Upper lobe of right lung (tissue), 1 donor: ENCODE data around the gene SNX25. TPM values are rescaled to one million over a fixed set of nuclear protein-coding genes. Genes with fewer than 3 reads are reported as not detected.
A peak's percentile ranks its signal among the peaks of the same experiment; 100 is the strongest.

Experiments used
- ATAC-seq: fragments of 200-7000 bp; cut with Tn5 transposase; one replicate; pipeline ENCODE4 v1.9.1; 2020; ENCODE audit warnings: mild to moderate bottlenecking, moderate library complexity
- DNase-seq: peaks from one replicate; pipeline ENCODE4 v3.0.0-alpha.2; 2020
- H3K27ac ChIP-seq: fragments of 200-600 bp; one replicate; pipeline ENCODE4 v1.8.0; 2022
- H3K27me3 ChIP-seq: fragments of 200-600 bp; one replicate; pipeline ENCODE4 v1.8.0; 2022; ENCODE audit warnings: mild to moderate bottlenecking
- H3K36me3 ChIP-seq: fragments of 200-600 bp; one replicate; pipeline ENCODE4 v1.8.0; 2022
- H3K4me1 ChIP-seq: fragments of 200-600 bp; one replicate; pipeline ENCODE4 v1.8.0; 2022
- H3K4me3 ChIP-seq: fragments of 200-600 bp; one replicate; pipeline ENCODE4 v1.8.0; 2022; ENCODE audit warnings: mild to moderate bottlenecking
- H3K9me3 ChIP-seq: fragments of 200-600 bp; one replicate; pipeline ENCODE4 v1.8.0; 2022
- intact Hi-C: fragments of 100-400 bp; cut with DNase I; formaldehyde crosslinking; loops from one replicate; pipeline ENCODE4 v1.11.0; 2022
- total RNA-seq: library from RNA; stranded (reverse); fragmentation: NEBNext Ultra II Directional; extraction: Animal tissue kit (Norgen Biotek cat#: 25700); gene quantifications from one replicate; pipeline ENCODE4 v1.2.1, GENCODE V29; 2021
- TF ChIP-seq, protein P1 (sequence below): fragments of 200-600 bp; IDR thresholded peaks from one replicate; pipeline ENCODE4 v1.8.0; 2022; ENCODE audit warnings: antibody characterized with exemption
- donor health status: DM: no; HTN: yes; CAD: no; lungs with severe emphysema.

The SNX25 gene
- total RNA-seq, 1 donor from 2014 or later = 98.5 TPM

DNA sequence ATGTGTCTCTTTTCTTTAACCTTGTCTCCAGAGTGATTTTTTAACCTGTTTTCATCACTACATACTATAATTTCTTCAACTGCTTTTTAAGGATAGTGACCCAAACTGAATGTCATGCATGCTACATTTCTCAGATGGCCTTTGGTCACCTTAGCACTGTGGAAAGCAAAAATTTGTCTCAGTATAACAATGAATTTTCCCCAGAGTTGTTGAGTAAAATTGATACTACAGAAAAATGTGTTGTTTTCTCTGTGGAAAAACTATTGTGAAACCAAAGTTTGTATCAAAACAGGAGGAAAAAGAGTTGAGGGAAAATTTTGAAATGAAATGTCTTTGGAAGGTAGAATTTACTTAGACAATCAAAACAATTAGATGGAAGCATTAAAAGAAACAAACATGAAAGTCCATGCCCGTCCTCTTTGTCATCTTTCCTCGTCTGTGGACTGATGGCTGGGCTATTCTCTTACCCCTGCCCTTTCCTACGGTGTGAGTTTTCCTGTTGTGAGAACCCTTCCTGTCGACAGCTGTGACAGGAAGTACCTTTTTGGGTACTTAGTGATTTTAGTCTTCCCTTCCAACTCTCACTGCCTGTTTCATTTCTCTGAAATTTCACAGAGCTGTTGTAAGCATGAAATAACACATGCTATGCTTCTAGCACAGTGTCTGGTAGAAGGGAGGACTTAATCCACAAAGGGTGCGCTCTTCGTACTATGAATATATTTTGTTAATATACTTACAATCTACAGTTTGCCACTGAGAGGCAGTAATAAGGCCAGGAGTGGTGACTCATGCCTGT is 135.5 kb downstream of the SNX25 start:
- ATAC-seq = no peak
- H3K27ac ChIP-seq = no peak overlapping the region
- TF ChIP-seq, protein P1, sequence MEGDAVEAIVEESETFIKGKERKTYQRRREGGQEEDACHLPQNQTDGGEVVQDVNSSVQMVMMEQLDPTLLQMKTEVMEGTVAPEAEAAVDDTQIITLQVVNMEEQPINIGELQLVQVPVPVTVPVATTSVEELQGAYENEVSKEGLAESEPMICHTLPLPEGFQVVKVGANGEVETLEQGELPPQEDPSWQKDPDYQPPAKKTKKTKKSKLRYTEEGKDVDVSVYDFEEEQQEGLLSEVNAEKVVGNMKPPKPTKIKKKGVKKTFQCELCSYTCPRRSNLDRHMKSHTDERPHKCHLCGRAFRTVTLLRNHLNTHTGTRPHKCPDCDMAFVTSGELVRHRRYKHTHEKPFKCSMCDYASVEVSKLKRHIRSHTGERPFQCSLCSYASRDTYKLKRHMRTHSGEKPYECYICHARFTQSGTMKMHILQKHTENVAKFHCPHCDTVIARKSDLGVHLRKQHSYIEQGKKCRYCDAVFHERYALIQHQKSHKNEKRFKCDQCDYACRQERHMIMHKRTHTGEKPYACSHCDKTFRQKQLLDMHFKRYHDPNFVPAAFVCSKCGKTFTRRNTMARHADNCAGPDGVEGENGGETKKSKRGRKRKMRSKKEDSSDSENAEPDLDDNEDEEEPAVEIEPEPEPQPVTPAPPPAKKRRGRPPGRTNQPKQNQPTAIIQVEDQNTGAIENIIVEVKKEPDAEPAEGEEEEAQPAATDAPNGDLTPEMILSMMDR = no peak
- H3K4me1 ChIP-seq = no peaks in the 10 kb centered on the region
- no peak for DNase-seq
- peaks cover 61% of the 10 kb centered on the region for H3K36me3 ChIP-seq
- intact Hi-C loops = no loop called here
- H3K27me3 ChIP-seq = no peaks in the 10 kb centered on the region
- no peaks in the 10 kb centered on the region for H3K9me3 ChIP-seq
- no peak overlapping the region for H3K4me3 ChIP-seq

DNA sequence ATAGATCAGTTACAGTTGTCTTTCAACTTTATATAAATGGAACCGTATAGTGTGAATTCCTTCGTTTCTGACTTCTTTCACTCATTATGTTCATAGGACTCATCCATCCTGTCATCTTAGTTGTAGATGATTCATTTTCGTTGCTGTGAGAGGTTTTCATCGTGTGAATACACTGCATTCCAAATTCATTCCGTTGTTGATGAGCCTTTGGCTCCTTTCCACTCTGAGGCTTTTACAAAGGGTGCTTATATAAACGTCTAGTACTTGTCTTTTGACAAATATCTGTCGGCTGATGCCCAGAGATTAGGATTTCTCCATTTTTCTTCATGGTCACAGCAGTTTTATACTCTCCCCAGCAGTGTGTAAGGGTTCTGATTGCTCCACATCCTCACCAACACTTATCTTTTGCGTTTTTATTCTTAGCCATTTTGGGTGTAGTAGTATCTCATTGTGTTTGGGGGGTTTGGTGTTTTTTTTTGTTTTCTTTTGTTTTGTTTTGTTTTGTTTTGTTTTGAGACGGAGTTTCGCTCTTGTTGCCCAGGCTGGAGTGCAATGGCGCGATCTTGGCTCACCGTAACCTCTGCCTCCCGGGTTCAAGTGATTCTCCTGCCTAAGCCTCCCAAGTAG is 137.7 kb downstream of the SNX25 start:
- H3K27me3 ChIP-seq = no peaks in the 10 kb centered on the region
- no peak overlapping the region for H3K27ac ChIP-seq
- ATAC-seq = no peak
- no peak for DNase-seq
- TF ChIP-seq, protein P1 = no peak
- no peaks in the 10 kb centered on the region for H3K9me3 ChIP-seq
- H3K4me1 ChIP-seq = no peaks in the 10 kb centered on the region
- H3K4me3 ChIP-seq = no peak overlapping the region
- intact Hi-C loops = no loop called here
- peaks cover 65% of the 10 kb centered on the region for H3K36me3 ChIP-seq

DNA sequence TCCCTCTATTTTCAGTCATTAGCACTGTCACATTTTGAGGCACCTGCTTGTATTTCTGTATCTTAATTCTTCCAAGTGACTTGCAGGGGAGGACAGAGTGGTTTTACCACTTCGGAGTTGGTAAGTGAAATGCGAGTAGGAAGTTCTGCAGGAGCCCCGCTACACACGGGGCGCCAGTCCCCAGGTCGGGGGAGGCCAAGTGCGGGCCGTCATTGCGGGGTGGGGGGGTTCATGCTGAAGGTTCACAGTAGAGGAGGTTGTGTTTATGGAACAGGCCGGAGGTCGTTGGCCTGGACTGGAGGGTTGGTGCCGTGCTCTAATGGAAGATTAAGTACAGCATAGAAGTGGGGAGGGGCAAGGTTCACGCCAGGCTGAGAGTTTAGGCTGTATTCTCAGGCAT is 142.3 kb downstream of the SNX25 start:
- no peak for ATAC-seq
- H3K27ac ChIP-seq = no peak overlapping the region
- DNase-seq = no peak

DNA sequence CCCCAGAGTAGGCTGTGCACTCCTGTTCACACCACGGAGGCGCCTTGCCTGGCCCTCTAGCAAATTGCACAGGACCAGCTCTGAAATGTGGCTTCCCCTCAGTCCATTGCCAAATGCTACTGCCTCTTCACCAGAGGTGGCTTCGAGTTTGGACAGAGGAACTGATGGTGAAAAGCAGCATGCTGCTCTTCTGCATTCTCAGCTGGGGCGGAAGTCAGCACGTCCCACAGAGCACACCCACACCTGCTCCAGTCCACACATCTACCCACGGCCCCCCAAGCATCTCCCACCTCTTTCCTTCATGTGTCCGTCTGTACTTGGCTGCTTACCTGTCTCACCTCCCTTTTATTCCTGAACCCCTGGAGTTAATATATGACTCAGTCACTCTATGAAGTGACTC is 142.8 kb downstream of the SNX25 start:
- Histone ChIP-seq H3K27ac (no peak overlapping the region), H3K36me3 (peaks cover 64% of the 10 kb centered on the region), H3K4me3 (no peak overlapping the region), H3K9me3 (no peaks in the 10 kb centered on the region), H3K4me1 (no peaks in the 10 kb centered on the region), H3K27me3 (no peaks in the 10 kb centered on the region)
- intact Hi-C loops = no loop called here
- ATAC-seq = peak; percentile 24
- DNase-seq = no peak
- TF ChIP-seq, protein P1 = no peak

More for the DNA sequence above, 142.3 kb downstream of the SNX25 start:
- Histone ChIP-seq H3K36me3 (peaks cover 69% of the 10 kb centered on the region), H3K4me1 (no peaks in the 10 kb centered on the region), H3K4me3 (no peak overlapping the region), H3K9me3 (no peaks in the 10 kb centered on the region), H3K27me3 (no peaks in the 10 kb centered on the region)
- intact Hi-C loops = no loop called here
- TF ChIP-seq, protein P1 = no peak

DNA sequence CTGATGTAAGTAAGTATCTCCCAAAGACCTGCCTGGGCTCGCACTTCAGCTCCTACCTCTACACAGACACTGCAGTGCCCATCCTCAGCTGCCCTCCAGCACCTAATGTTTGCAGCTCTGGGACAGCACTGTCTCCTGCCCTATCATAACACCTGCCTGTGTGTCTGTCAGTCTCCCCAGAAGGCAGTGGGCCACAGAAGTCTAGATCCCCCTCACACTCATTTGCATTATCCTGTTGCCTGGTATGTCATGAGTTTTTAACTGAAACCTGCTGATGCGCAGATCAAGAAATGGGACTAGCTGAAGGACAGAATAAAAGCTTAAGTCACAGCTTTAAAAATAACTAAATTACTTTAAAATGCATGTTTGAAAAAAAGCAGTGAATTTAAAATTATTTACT is 143.3 kb downstream of the SNX25 start:
- ATAC-seq = peak; percentile 7
- H3K27me3 ChIP-seq = no peaks in the 10 kb centered on the region
- H3K36me3 ChIP-seq = peaks cover 61% of the 10 kb centered on the region
- H3K4me3 ChIP-seq = no peak overlapping the region
- H3K27ac ChIP-seq = no peak overlapping the region
- intact Hi-C loops = no loop called here
- no peaks in the 10 kb centered on the region for H3K4me1 ChIP-seq
- TF ChIP-seq, protein P1 = no peak
- DNase-seq = no peak
- no peaks in the 10 kb centered on the region for H3K9me3 ChIP-seq
